ENCODE data around the gene ST6GALNAC6. TPM values are rescaled to one million over a fixed set of nuclear protein-coding genes. Genes with fewer than 3 reads are reported as not detected.

The ST6GALNAC6 gene
- total and polyA plus RNA-seq, 2 experiments from 2014 or later, result 31.8 to 47.7 TPM

DNA sequence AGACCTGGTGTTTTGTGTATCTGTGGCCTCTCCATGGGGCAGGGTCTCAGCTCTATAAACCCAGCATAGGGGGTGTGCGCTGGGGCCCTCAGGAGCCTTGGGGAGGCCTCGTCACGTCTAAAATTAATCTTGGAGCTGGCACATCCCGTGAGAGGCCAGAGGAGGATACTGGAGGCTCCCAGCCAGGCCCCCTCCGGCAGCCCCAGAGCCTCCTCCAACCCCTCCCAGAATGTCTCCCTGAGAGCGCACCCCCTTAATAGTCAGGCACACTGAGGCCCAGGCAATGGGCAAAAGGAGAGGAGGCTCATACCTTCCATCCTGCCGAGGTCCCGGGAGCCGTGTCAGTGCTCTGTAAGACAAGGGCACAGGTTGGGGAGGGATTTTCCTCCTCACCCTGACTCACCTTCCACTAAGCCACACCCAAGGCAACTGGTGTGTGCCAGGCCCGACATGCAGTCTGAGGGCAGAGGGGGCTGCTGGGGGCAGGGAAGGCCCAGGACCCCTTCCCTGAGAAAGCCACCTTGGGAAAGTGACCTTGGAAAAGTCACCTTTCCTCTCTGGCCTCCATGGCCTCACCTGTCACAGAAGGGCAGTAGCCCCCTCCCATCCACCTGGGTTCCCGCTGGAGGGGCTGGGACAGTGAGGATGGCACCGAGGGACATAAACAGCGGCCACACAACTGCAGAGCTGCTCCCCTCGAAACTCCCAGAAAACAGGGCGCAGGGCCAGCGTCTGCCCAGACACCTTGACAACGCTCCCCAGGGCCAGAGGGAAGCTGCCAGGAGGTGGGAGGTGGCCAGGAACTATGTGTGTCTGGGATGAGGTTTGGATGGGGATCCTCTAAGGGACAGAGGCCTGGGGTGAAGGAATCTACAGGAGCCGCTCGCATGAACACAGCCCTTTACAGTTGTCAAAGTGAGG lies 24.8 kb downstream of the ST6GALNAC6 start:
- Histone ChIP-seq H3K9me3 (ENCODE audit: low read depth) (no peaks in the 10 kb centered on the region), H2AFZ (no peak overlapping the region), H3K36me3 (replicated peaks; ENCODE audit: insufficient read depth, low read depth) (no peaks in the 10 kb centered on the region), H3K4me1 (ENCODE audit: insufficient read depth) (peaks cover 30% of the 10 kb centered on the region), H3K79me2 (peaks cover 8% of the 10 kb centered on the region), H3K9me2 (replicated peaks; ENCODE audit: insufficient read depth) (no peaks in the 10 kb centered on the region), H3K27ac (no peak overlapping the region), H4K20me1 (ENCODE audit: insufficient read depth, poor library complexity, severe bottlenecking) (no peaks in the 10 kb centered on the region), H3K27me3 (no peaks in the 10 kb centered on the region), H3K4me3 (no peak overlapping the region), H3K4me2 (no peak overlapping the region)
- no peak for DNase-seq (ENCODE audit: low spot score)
- TF ChIP-seq, protein P1, sequence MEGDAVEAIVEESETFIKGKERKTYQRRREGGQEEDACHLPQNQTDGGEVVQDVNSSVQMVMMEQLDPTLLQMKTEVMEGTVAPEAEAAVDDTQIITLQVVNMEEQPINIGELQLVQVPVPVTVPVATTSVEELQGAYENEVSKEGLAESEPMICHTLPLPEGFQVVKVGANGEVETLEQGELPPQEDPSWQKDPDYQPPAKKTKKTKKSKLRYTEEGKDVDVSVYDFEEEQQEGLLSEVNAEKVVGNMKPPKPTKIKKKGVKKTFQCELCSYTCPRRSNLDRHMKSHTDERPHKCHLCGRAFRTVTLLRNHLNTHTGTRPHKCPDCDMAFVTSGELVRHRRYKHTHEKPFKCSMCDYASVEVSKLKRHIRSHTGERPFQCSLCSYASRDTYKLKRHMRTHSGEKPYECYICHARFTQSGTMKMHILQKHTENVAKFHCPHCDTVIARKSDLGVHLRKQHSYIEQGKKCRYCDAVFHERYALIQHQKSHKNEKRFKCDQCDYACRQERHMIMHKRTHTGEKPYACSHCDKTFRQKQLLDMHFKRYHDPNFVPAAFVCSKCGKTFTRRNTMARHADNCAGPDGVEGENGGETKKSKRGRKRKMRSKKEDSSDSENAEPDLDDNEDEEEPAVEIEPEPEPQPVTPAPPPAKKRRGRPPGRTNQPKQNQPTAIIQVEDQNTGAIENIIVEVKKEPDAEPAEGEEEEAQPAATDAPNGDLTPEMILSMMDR (IDR thresholded peaks at IDR 0.05; ENCODE audit: poor library complexity), result no peak
- TF ChIP-seq EZH2phosphoT487 (IDR thresholded peaks at IDR 0.05; ENCODE audit: low read depth, severe bottlenecking, unreplicated experiment) (no peak), EZH2 (IDR thresholded peaks at IDR 0.05; ENCODE audit: borderline replicate concordance) (no peak)
- 91% methylated on average over 19 of the region's 19 CpGs for WGBS (ENCODE audit: low lambda C conversion rate, missing lambda C conversion rate)

DNA sequence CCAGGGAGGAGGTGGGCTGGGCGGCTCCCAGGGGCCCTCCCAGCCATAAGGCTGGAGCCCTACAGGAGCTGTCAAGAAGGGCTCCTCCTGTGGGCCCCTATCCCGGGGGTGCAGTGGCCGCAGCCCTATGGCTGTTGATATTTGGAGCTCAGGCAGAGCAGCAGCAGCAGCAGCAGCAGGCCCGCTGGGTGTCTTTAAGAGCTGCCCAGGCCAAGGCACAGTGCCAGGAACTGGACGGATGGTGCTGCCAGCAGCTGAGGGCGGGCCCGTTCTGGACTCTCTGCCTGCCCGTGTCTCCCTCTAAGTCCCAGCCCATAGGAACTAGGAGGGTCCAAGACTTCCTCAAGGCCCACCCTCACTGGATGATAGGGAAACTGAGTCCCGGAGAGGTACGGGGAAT lies 25.5 kb downstream of the ST6GALNAC6 start:
- TF ChIP-seq EZH2phosphoT487 (IDR thresholded peaks at IDR 0.05; ENCODE audit: low read depth, severe bottlenecking, unreplicated experiment) (no peak), EZH2 (IDR thresholded peaks at IDR 0.05; ENCODE audit: borderline replicate concordance) (no peak)
- TF ChIP-seq, protein P1 (IDR thresholded peaks at IDR 0.05; ENCODE audit: poor library complexity), result no peak
- Histone ChIP-seq H3K4me1 (ENCODE audit: insufficient read depth) (peaks cover 30% of the 10 kb centered on the region), H3K27ac (no peak overlapping the region), H3K4me3 (no peak overlapping the region), H2AFZ (no peak overlapping the region), H3K27me3 (no peaks in the 10 kb centered on the region), H3K4me2 (no peak overlapping the region), H4K20me1 (ENCODE audit: insufficient read depth, poor library complexity, severe bottlenecking) (no peaks in the 10 kb centered on the region), H3K9me3 (ENCODE audit: low read depth) (no peaks in the 10 kb centered on the region), H3K9me2 (replicated peaks; ENCODE audit: insufficient read depth) (no peaks in the 10 kb centered on the region), H3K36me3 (replicated peaks; ENCODE audit: insufficient read depth, low read depth) (no peaks in the 10 kb centered on the region), H3K79me2 (peaks cover 8% of the 10 kb centered on the region)
- 75% methylated on average over 10 of the region's 10 CpGs for WGBS (ENCODE audit: low lambda C conversion rate, missing lambda C conversion rate)
- no peak for DNase-seq (ENCODE audit: low spot score)

DNA sequence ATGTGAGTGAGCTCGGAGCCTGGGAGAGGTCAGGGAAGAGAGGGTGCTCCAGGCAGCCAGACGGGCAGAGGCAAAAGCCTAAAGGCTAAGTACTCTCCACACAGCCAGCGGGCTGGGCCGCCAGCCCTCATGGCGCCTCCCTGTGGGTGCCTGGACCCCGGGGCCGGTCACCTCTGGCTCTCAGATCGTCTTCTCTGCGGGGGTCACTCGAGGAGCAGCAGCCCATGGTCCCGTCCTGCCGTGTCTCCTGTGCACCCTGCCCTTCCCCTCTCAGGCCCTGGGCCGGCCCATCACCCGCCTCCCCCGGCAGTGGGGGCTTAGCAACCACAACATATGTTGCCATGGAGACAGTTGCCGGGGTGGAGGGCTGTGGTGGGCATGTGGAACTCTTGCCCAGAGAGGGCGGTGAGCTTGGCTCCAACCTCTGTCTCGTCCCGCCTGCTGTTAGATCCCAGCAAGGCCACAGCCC lies 26.1 kb downstream of the ST6GALNAC6 start:
- Histone ChIP-seq H3K9me2 (replicated peaks; ENCODE audit: insufficient read depth) (no peaks in the 10 kb centered on the region), H2AFZ (no peak overlapping the region), H3K9me3 (ENCODE audit: low read depth) (no peaks in the 10 kb centered on the region), H3K4me3 (no peak overlapping the region), H3K36me3 (replicated peaks; ENCODE audit: insufficient read depth, low read depth) (no peaks in the 10 kb centered on the region), H3K4me2 (no peak overlapping the region), H3K79me2 (peaks cover 8% of the 10 kb centered on the region), H3K4me1 (ENCODE audit: insufficient read depth) (peaks cover 29% of the 10 kb centered on the region), H3K27ac (no peak overlapping the region), H3K27me3 (no peaks in the 10 kb centered on the region), H4K20me1 (ENCODE audit: insufficient read depth, poor library complexity, severe bottlenecking) (no peaks in the 10 kb centered on the region)
- TF ChIP-seq EZH2 (IDR thresholded peaks at IDR 0.05; ENCODE audit: borderline replicate concordance), result no peak
- TF ChIP-seq, protein P1 (IDR thresholded peaks at IDR 0.05; ENCODE audit: poor library complexity), result no peak
- no peak for TF ChIP-seq EZH2phosphoT487 (IDR thresholded peaks at IDR 0.05; ENCODE audit: low read depth, severe bottlenecking, unreplicated experiment)
- no peak for DNase-seq (ENCODE audit: low spot score)
- 86% methylated on average over 14 of the region's 19 CpGs for WGBS (ENCODE audit: low lambda C conversion rate, missing lambda C conversion rate)
